Measurements from ENCODE around the gene TOX2. TPM values are rescaled to one million over a fixed set of nuclear protein-coding genes. Genes with fewer than 3 reads are reported as not detected.

TOX2 gene
- total and polyA plus RNA-seq, 9 donors, result 0.69 to 5.6 (median 1.8) TPM

GRCh38 chr20:43916881-43917371 is 2.3 kb downstream of the TOX2 start:
- WGBS, 3 donors, result 36 to 43% (median 43%) methylated on average over 9 of the region's 9 CpGs

DNA sequence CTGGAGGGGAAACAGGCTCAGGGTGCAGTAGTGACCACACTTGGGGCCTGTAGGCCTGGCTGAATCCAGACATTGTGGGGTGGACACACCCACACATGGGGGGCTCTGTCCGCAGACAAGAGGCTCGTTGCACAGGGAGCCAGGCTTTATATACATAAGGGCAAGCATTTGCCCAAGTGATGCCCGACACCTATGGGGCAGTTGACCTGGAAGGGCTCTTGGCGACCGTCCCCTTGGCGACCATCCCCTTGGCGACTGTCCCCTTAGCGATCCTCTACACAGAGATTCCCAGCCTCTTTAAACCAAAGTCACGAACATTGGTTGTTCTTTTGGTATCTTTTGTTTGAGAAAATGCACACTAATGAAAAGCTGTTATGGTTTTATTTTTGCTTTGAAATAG is 2.7 kb downstream of the TOX2 start:
- 80 to 83% (median 83%) methylated on average over 9 of the region's 9 CpGs for WGBS, 3 donors
- intact Hi-C loops (cut with DNase I), result no loop called here
- Histone ChIP-seq H3K36me3 (no peaks in the 10 kb centered on the region), H3K4me3 (no peak overlapping the region), H3K4me1 (ENCODE audit: insufficient read depth) (no peaks in the 10 kb centered on the region), H3K9me3 (no peaks in the 10 kb centered on the region), H3K27ac (no peak overlapping the region), H3K27me3 (no peaks in the 10 kb centered on the region)
- TF ChIP-seq EP300 (IDR thresholded peaks at IDR 0.05) (no peak), POLR2A (IDR thresholded peaks at IDR 0.05) (no peak), CTCF (IDR thresholded peaks at IDR 0.05) (no peak)
- no peak for DNase-seq

More at GRCh38 chr20:43916881-43917371, 2.3 kb downstream of the TOX2 start:
- Histone ChIP-seq H3K4me3 (no peak overlapping the region), H3K9me3 (no peaks in the 10 kb centered on the region), H3K27me3 (no peaks in the 10 kb centered on the region), H3K36me3 (no peaks in the 10 kb centered on the region), H3K4me1 (ENCODE audit: insufficient read depth) (no peaks in the 10 kb centered on the region), H3K27ac (no peak overlapping the region)
- no peak for DNase-seq
- no peak for TF ChIP-seq CTCF (IDR thresholded peaks at IDR 0.05)
- intact Hi-C loops (cut with DNase I), result no loop called here

DNA sequence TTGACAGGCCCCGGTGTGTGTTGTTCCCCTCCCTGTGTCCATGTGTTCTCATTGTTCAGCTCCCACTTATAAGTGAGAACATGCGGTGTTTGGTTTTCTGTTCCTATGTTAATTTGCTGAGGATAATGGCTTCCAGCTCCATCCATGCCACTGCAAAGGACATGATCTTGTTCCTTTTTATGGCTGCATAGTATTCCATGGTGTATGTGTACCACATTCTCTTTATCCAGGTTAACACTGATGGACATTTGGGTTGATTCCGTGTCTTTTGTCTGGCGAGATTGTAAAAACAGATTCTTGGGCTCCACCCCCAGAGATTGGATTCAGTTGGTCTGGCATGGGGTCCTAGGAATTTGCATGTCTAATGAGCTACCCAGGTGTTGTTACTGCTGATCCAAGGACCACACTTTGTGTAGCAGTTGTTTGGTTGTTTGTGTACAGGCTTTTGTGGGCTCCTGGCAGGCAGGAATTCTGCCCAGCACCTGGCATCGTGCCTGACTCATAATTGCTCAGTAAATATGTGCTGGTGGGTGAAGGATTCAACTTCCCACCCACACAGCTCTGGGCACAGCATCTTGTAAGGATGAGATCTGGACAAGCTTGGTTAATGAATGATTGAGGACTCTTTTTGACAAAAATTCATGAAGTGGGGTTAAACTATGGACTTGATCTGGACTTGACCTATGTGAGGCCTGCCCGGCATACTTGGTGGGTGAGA is 5.2 kb downstream of the TOX2 start:
- Histone ChIP-seq H3K27me3 (no peaks in the 10 kb centered on the region), H3K36me3 (no peaks in the 10 kb centered on the region), H3K4me3 (no peak overlapping the region), H3K9me3 (no peaks in the 10 kb centered on the region), H3K27ac (no peak overlapping the region), H3K4me1 (ENCODE audit: insufficient read depth) (no peaks in the 10 kb centered on the region)
- intact Hi-C loops (cut with DNase I), result no loop called here
- TF ChIP-seq CTCF (IDR thresholded peaks at IDR 0.05) (no peak), POLR2A (IDR thresholded peaks at IDR 0.05) (no peak), EP300 (IDR thresholded peaks at IDR 0.05) (no peak)
- DNase-seq, result no peak
- WGBS, 3 donors, result 79 to 91% (median 90%) methylated on average over 6 of the region's 6 CpGs

DNA sequence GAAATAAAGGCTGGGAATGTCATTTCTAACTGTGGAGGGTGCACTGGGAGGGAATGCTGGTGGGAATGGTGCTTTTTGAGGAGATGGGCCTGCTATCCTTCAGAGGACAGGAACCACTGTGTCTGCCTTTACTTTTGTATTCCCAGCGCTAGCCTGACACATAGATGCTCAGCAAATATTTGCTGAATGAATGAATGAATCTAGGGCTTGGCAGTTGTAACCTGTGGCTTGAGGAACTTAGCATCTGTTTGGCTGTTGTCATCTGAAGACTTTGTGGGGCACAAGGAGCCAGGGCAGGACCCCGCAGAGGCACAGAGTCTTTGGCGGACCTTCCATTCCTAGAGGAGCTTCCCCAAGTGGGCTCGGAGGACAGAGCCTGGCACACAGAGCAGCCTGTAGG is 6.1 kb downstream of the TOX2 start:
- Histone ChIP-seq H3K4me1 (ENCODE audit: insufficient read depth) (no peaks in the 10 kb centered on the region), H3K9me3 (no peaks in the 10 kb centered on the region), H3K27ac (no peak overlapping the region), H3K27me3 (no peaks in the 10 kb centered on the region), H3K4me3 (no peak overlapping the region), H3K36me3 (no peaks in the 10 kb centered on the region)
- intact Hi-C loops (cut with DNase I), result no loop called here
- DNase-seq, result no peak
- TF ChIP-seq CTCF (IDR thresholded peaks at IDR 0.05) (no peak), POLR2A (IDR thresholded peaks at IDR 0.05) (no peak), EP300 (IDR thresholded peaks at IDR 0.05) (no peak)
- 90 to 96% (median 96%) methylated on average over 4 of the region's 4 CpGs for WGBS, 3 donors

All from ovary (tissue), 9 donors.